Measurements from ENCODE around the gene ULK3.

ULK3 gene

DNA sequence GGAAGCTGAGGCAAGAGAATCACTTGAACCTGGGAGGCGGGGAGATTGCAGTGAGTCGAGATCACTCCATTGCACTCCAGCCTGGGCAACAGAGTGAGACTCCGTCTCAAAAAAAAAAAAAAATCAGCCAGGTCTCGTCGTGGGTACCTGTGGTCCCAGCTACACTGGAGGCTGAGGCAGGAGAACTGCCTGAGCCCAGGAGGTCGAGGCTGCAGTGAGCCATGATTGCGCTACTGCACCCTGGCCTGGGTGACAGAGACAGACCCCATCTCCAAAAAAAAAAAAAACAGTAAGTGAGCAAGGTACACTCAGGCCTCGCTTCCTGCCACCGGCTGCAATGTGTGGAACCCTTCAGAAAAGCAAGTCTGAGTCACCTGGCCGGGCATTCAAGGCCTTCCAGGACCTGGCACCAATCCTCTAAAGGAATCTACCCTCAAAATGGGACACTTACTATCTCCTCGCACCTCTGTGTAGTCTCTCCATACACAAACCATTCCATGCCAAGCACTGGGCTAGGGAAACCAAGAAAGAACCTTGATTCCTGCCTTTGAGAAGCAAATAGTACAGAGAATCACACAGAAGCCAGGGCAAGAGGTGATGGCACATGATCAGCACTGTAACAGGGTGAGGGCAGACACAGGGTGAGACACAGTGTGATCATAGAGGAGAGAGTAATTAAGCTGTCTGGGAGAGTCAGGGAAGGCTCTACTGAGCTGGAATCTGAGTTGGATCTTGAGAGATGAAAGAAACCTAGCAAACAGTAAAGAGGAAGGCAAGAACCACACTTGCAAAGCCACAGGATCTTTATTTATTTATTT, 20.5 kb upstream of the ULK3 start:
- H3K27me3 ChIP-seq (ENCODE audit: low read depth, low read length), result no peaks in the 10 kb centered on the region
- no peak for TF ChIP-seq EZH2phosphoT487 (IDR thresholded peaks at IDR 0.05; ENCODE audit: low read depth)
- TF ChIP-seq, protein P1, sequence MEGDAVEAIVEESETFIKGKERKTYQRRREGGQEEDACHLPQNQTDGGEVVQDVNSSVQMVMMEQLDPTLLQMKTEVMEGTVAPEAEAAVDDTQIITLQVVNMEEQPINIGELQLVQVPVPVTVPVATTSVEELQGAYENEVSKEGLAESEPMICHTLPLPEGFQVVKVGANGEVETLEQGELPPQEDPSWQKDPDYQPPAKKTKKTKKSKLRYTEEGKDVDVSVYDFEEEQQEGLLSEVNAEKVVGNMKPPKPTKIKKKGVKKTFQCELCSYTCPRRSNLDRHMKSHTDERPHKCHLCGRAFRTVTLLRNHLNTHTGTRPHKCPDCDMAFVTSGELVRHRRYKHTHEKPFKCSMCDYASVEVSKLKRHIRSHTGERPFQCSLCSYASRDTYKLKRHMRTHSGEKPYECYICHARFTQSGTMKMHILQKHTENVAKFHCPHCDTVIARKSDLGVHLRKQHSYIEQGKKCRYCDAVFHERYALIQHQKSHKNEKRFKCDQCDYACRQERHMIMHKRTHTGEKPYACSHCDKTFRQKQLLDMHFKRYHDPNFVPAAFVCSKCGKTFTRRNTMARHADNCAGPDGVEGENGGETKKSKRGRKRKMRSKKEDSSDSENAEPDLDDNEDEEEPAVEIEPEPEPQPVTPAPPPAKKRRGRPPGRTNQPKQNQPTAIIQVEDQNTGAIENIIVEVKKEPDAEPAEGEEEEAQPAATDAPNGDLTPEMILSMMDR (IDR thresholded peaks at IDR 0.05; ENCODE audit: low read depth, low read length), result no peak
- peak overlapping the region; percentile 51 for H3K27ac ChIP-seq (ENCODE audit: low read length)
- H3K79me2 ChIP-seq (ENCODE audit: low read length), result peaks cover 96% of the 10 kb centered on the region
- H3K4me1 ChIP-seq (ENCODE audit: low read length), result peaks cover 51% of the 10 kb centered on the region
- no peak overlapping the region for H3K4me2 ChIP-seq (ENCODE audit: low read length)
- peaks cover 37% of the 10 kb centered on the region for H3K36me3 ChIP-seq (replicated peaks; ENCODE audit: low read depth, low read length)
- H3K9me3 ChIP-seq (ENCODE audit: insufficient read depth, low read length), result peaks cover 11% of the 10 kb centered on the region; the same call in 1 of the 2 replicates
- no peak overlapping the region for H3K9ac ChIP-seq (ENCODE audit: low read length)
- no peak overlapping the region for H2AFZ ChIP-seq (ENCODE audit: low read depth, low read length)
- peaks cover 23% of the 10 kb centered on the region for H4K20me1 ChIP-seq (ENCODE audit: insufficient read depth, low read length)
- H3K4me3 ChIP-seq (ENCODE audit: low read length), result no peak overlapping the region

DNA sequence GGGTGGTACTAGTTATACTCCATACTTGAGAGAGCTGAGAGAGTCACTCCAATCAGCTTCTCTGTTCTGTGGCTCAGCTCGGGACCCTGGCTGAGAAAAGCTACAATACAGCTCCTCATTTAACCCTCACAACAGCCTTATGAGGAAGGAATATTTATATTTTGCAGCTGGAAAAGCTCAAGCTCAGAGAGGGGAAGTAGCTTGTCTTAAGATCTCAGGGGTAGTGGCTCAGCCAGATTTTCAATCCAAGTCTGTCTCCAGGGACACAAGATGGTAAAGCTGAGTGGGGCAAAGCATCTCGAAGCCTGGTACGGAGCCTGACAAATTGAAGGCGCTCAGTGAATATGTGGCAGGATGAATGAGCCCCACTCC, 15.4 kb upstream of the ULK3 start:
- H3K79me2 ChIP-seq (ENCODE audit: low read length), result peaks cover 92% of the 10 kb centered on the region
- H2AFZ ChIP-seq (ENCODE audit: low read depth, low read length), result no peak overlapping the region
- peaks cover 70% of the 10 kb centered on the region for H3K4me1 ChIP-seq (ENCODE audit: low read length)
- no peaks in the 10 kb centered on the region for H3K9me3 ChIP-seq (ENCODE audit: insufficient read depth, low read length)
- H3K4me3 ChIP-seq (ENCODE audit: low read length), result peak overlapping the region; percentile 34; the same call in 1 of the 2 replicates
- peak overlapping the region; percentile 73 for H3K9ac ChIP-seq (ENCODE audit: low read length)
- H4K20me1 ChIP-seq (ENCODE audit: insufficient read depth, low read length), result 0 out of 2 replicates have a peak, but pooled peaks cover under 1% of the 10 kb centered on the region
- TF ChIP-seq EZH2phosphoT487 (IDR thresholded peaks at IDR 0.05; ENCODE audit: low read depth), result no peak
- TF ChIP-seq, protein P1 (IDR thresholded peaks at IDR 0.05; ENCODE audit: low read depth, low read length), result no peak
- H3K27ac ChIP-seq (ENCODE audit: low read length), result peak overlapping the region; percentile 95
- peaks cover 14% of the 10 kb centered on the region for H3K36me3 ChIP-seq (replicated peaks; ENCODE audit: low read depth, low read length)
- no peaks in the 10 kb centered on the region for H3K27me3 ChIP-seq (ENCODE audit: low read depth, low read length)
- H3K4me2 ChIP-seq (ENCODE audit: low read length), result peak overlapping the region; percentile 71

DNA sequence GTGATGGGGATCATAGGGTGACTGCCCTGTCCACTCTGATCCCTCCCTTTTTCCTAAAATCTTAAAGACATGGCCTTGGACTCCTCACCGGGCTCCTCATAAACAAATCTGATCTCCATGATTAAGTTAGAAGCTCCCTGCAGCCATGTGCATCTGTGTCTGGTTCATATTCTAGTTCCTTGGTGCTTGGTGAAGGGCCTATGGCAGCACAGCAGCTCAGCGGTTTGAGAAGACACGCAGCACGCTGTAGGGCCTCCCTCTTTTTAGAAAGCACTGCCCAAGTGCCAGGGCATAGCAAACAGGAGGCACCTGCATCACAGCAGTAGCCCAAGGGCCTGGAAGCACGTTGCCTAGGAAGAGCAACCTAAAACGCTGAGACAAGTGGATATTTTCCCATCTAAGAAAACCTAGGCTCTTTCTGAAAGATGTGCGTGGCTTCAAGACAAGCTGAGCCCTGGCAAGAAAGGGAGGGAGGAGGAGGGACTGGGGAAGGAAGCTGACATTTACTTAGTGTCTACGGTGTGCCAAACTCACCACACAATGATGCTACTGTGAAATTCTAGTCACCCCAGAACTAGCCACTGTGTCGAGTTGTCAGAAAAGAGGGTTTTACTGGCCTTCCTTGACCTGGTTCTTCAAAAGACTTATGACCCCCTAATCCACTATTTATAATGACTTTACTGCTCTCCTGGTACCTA, 14.9 kb upstream of the ULK3 start:
- Histone ChIP-seq H3K4me3 (ENCODE audit: low read length) (peak overlapping the region; percentile 34), H3K9ac (ENCODE audit: low read length) (peak overlapping the region; percentile 73), H3K36me3 (replicated peaks; ENCODE audit: low read depth, low read length) (peaks cover 20% of the 10 kb centered on the region), H4K20me1 (ENCODE audit: insufficient read depth, low read length) (no peaks in the 10 kb centered on the region), H3K4me2 (ENCODE audit: low read length) (peak overlapping the region; percentile 71), H3K4me1 (ENCODE audit: low read length) (peaks cover 74% of the 10 kb centered on the region), H3K79me2 (ENCODE audit: low read length) (peaks cover 92% of the 10 kb centered on the region), H3K9me3 (ENCODE audit: insufficient read depth, low read length) (no peaks in the 10 kb centered on the region), H3K27me3 (ENCODE audit: low read depth, low read length) (no peaks in the 10 kb centered on the region), H3K27ac (ENCODE audit: low read length) (peak overlapping the region; percentile 95), H2AFZ (ENCODE audit: low read depth, low read length) (no peak overlapping the region)
- no peak for TF ChIP-seq EZH2phosphoT487 (IDR thresholded peaks at IDR 0.05; ENCODE audit: low read depth)
- TF ChIP-seq, protein P1 (IDR thresholded peaks at IDR 0.05; ENCODE audit: low read depth, low read length), result no peak

DNA sequence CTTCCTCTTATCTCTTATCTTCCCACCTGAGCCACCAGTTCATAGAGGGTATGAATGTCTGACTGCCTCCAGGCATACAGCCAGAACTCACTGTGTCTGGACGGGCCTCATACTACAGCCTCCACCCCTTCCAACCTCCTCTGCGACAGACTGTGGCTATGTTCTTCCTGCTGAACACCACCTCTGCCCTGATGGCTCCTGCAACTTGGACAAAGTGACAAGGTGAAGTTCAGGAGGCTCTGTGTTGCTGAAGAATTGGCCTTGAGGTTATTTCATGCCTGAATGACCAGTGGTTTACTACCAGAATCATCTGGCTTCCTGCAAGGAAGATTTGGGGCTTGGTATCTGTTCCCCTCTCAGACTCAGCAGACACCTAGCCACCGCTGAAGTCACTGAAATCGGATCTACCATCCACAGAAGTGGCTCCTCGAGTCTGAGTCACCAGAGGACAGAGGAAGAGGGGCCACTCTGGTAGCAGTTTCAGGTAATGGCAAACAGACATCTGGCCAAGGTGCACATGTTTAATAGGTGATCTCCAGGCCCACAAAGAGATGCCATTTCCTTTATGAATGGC, 14.2 kb upstream of the ULK3 start:
- H3K4me2 ChIP-seq (ENCODE audit: low read length), result peak overlapping the region; percentile 71
- no peaks in the 10 kb centered on the region for H3K9me3 ChIP-seq (ENCODE audit: insufficient read depth, low read length)
- H3K4me1 ChIP-seq (ENCODE audit: low read length), result peaks cover 74% of the 10 kb centered on the region
- H3K36me3 ChIP-seq (replicated peaks; ENCODE audit: low read depth, low read length), result peaks cover 26% of the 10 kb centered on the region
- H3K9ac ChIP-seq (ENCODE audit: low read length), result peak overlapping the region; percentile 73
- H3K4me3 ChIP-seq (ENCODE audit: low read length), result peak overlapping the region; percentile 34
- H2AFZ ChIP-seq (ENCODE audit: low read depth, low read length), result no peak overlapping the region
- TF ChIP-seq EZH2phosphoT487 (IDR thresholded peaks at IDR 0.05; ENCODE audit: low read depth), result no peak
- TF ChIP-seq, protein P1 (IDR thresholded peaks at IDR 0.05; ENCODE audit: low read depth, low read length), result no peak
- no peaks in the 10 kb centered on the region for H3K27me3 ChIP-seq (ENCODE audit: low read depth, low read length)
- peak overlapping the region; percentile 95 for H3K27ac ChIP-seq (ENCODE audit: low read length)
- H3K79me2 ChIP-seq (ENCODE audit: low read length), result peaks cover 91% of the 10 kb centered on the region
- no peaks in the 10 kb centered on the region for H4K20me1 ChIP-seq (ENCODE audit: insufficient read depth, low read length)

Data from OCI-LY3 (cell line).